Measurements from ENCODE around the gene EXOC6B.

Gene EXOC6B

GRCh38 chr2:72134408-72134996, 691.3 kb downstream of the EXOC6B start:
- Histone ChIP-seq H3K79me2 (no peaks in the 10 kb centered on the region), H3K27ac (no peak overlapping the region), H3K4me2 (ENCODE audit: low read length) (no peak overlapping the region), H3K4me3 (ENCODE audit: low read depth, low read length) (no peak overlapping the region), H3K9me3 (ENCODE audit: control insufficient read depth, low read length) (no peaks in the 10 kb centered on the region), H3K4me1 (no peaks in the 10 kb centered on the region), H3K27me3 (ENCODE audit: control insufficient read depth, insufficient read depth, low read length) (no peaks in the 10 kb centered on the region), H3K9ac (no peak overlapping the region), H2AFZ (no peak overlapping the region), H3K36me3 (ENCODE audit: control insufficient read depth, insufficient read depth, low read length) (no peaks in the 10 kb centered on the region)
- no peak for TF ChIP-seq CTCF (IDR thresholded peaks at IDR 0.05)

- Histone ChIP-seq H3K4me3 (ENCODE audit: low read depth, low read length) (no peak overlapping the region), H3K9me3 (ENCODE audit: control insufficient read depth, low read length) (no peaks in the 10 kb centered on the region), H3K27me3 (ENCODE audit: control insufficient read depth, insufficient read depth, low read length) (no peaks in the 10 kb centered on the region), H3K4me2 (ENCODE audit: low read length) (no peak overlapping the region), H3K9ac (no peak overlapping the region), H3K27ac (no peak overlapping the region), H3K79me2 (no peaks in the 10 kb centered on the region), H3K4me1 (no peaks in the 10 kb centered on the region), H2AFZ (no peak overlapping the region), H3K36me3 (ENCODE audit: control insufficient read depth, insufficient read depth, low read length) (no peaks in the 10 kb centered on the region)
- TF ChIP-seq CTCF (IDR thresholded peaks at IDR 0.05): no peak
These were observed 692.0 kb downstream of the EXOC6B start for GRCh38 chr2:72133721-72134407.

- Histone ChIP-seq H3K9ac (no peak overlapping the region), H3K4me1 (no peaks in the 10 kb centered on the region), H3K4me2 (ENCODE audit: low read length) (no peak overlapping the region), H3K4me3 (ENCODE audit: low read depth, low read length) (no peak overlapping the region), H3K27me3 (ENCODE audit: control insufficient read depth, insufficient read depth, low read length) (no peaks in the 10 kb centered on the region), H3K36me3 (ENCODE audit: control insufficient read depth, insufficient read depth, low read length) (no peaks in the 10 kb centered on the region), H3K79me2 (no peaks in the 10 kb centered on the region), H3K27ac (no peak overlapping the region), H2AFZ (no peak overlapping the region), H3K9me3 (ENCODE audit: control insufficient read depth, low read length) (no peaks in the 10 kb centered on the region)
- TF ChIP-seq CTCF (IDR thresholded peaks at IDR 0.05): no peak
These were observed 692.7 kb downstream of the EXOC6B start for GRCh38 chr2:72132981-72133720.

GRCh38 chr2:72131916-72132841, 693.7 kb downstream of the EXOC6B start:
- Histone ChIP-seq H3K4me3 (ENCODE audit: low read depth, low read length) (no peak overlapping the region), H3K79me2 (no peaks in the 10 kb centered on the region), H3K27ac (no peak overlapping the region), H2AFZ (no peak overlapping the region), H3K27me3 (ENCODE audit: control insufficient read depth, insufficient read depth, low read length) (no peaks in the 10 kb centered on the region), H3K9me3 (ENCODE audit: control insufficient read depth, low read length) (no peaks in the 10 kb centered on the region), H3K36me3 (ENCODE audit: control insufficient read depth, insufficient read depth, low read length) (no peaks in the 10 kb centered on the region), H3K9ac (no peak overlapping the region), H3K4me1 (no peaks in the 10 kb centered on the region), H3K4me2 (ENCODE audit: low read length) (no peak overlapping the region)
- TF ChIP-seq CTCF (IDR thresholded peaks at IDR 0.05): no peak

Measured in parathyroid adenoma (tissue), 2 donors.